Measurements from ENCODE around the gene SHOX.

- TF ChIP-seq CTCF (IDR thresholded peaks at IDR 0.05; ENCODE audit: borderline replicate concordance, extremely low read depth, low read length, poor library complexity, severe bottlenecking): no peak
- TF ChIP-seq EZH2 (IDR thresholded peaks at IDR 0.05; ENCODE audit: borderline replicate concordance, low read depth, low read length, severe bottlenecking): no peak
Measured at GRCh38 chrX:650324-650723, 19.7 kb downstream of the SHOX start.
